NB4 (cell line): ENCODE measurements around the gene MRPL12.

Experiments
- POLR2A ChIP-seq: IDR thresholded peaks from 2 replicates; pipeline ENCODE4 v1.6.1; 2011; ENCODE audit warnings: mild to moderate bottlenecking; ENCODE audit not compliant: insufficient read length; ENCODE audit errors: extremely low read depth
- TF ChIP-seq, protein P1 (sequence below): IDR thresholded peaks from one replicate; pipeline ENCODE4 v1.5.1; 2012; ENCODE audit warnings: low read depth, low read length

DNA sequence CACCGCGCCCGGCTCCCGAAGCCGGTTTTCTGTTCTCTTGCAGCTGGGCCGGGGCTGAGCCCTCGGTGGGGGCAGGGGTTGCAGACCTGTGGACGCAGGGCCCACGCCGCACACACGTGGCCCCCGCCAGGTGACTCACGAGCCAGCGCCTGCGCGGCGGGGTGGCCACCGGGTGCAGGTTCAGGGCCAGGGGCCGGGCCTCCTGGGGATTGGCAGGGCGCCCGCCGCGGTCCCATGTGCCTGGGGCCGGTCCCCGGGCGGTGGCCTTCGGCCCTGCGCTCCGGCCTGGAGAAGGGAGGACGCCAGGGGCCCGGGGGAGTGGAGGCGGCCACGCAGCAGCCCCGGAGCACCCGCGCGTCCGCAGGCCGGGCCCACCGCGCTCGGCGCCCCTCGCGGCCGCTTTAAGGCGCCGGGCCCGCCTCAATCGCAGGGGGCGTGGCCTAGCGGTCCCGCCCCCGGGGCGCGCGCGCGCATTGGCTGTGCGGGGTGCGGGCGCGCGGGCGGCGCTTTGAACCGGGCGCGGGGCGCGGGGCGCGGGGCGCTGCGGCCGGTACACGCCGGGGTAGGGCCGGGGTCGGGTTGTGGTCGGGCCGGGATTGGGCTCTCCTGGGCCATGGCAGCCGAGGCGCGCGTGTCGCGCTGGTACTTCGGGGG is 8.8 kb downstream of the MRPL12 start, which contains the start of gene SLC25A10:
- TF ChIP-seq, protein P1, sequence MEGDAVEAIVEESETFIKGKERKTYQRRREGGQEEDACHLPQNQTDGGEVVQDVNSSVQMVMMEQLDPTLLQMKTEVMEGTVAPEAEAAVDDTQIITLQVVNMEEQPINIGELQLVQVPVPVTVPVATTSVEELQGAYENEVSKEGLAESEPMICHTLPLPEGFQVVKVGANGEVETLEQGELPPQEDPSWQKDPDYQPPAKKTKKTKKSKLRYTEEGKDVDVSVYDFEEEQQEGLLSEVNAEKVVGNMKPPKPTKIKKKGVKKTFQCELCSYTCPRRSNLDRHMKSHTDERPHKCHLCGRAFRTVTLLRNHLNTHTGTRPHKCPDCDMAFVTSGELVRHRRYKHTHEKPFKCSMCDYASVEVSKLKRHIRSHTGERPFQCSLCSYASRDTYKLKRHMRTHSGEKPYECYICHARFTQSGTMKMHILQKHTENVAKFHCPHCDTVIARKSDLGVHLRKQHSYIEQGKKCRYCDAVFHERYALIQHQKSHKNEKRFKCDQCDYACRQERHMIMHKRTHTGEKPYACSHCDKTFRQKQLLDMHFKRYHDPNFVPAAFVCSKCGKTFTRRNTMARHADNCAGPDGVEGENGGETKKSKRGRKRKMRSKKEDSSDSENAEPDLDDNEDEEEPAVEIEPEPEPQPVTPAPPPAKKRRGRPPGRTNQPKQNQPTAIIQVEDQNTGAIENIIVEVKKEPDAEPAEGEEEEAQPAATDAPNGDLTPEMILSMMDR, result no peak
- TF ChIP-seq POLR2A, result peak; percentile 32
